ENCODE data around the gene RPS6KB2.

Gene RPS6KB2

GRCh38 chr11:67431346-67432249 is 3.3 kb downstream of the RPS6KB2 start:
- DNase-seq: no peak

- no peak for DNase-seq
These were observed 4.5 kb downstream of the RPS6KB2 start for GRCh38 chr11:67432655-67433349.

GRCh38 chr11:67433536-67434394 is 5.5 kb downstream of the RPS6KB2 start:
- no peak for DNase-seq

GRCh38 chr11:67434395-67434881 is 6.1 kb downstream of the RPS6KB2 start:
- no peak for DNase-seq

GRCh38 chr11:67435031-67435726 is 6.9 kb downstream of the RPS6KB2 start:
- no peak for DNase-seq

GRCh38 chr11:67435727-67436458 is 7.6 kb downstream of the RPS6KB2 start:
- DNase-seq: no peak

- DNase-seq: peak; percentile 73
These were observed 8.3 kb downstream of the RPS6KB2 start for GRCh38 chr11:67436459-67437081.

GRCh38 chr11:67437082-67437808 is 9.0 kb downstream of the RPS6KB2 start, which contains the start of gene PTPRCAP:
TSS of gene PTPRCAP (minus strand) at chr11:67437682. CDS start at chr11:67437619, 63 bp downstream.
- peak; percentile 79 for DNase-seq

GRCh38 chr11:67437809-67438157 is 9.5 kb downstream of the RPS6KB2 start:
- DNase-seq: no peak

- DNase-seq: peak; percentile 77
These were observed 10.0 kb downstream of the RPS6KB2 start for GRCh38 chr11:67438158-67438902.

- DNase-seq: no peak
These were observed 11.3 kb downstream of the RPS6KB2 start for GRCh38 chr11:67439321-67440228.

- DNase-seq: no peak
These were observed 12.2 kb downstream of the RPS6KB2 start for GRCh38 chr11:67440229-67441097.

GRCh38 chr11:67441098-67441563 is 12.8 kb downstream of the RPS6KB2 start:
- DNase-seq: no peak

- DNase-seq: peak; percentile 47
These were observed 13.5 kb downstream of the RPS6KB2 start for GRCh38 chr11:67441731-67442351.

- no peak for DNase-seq
These were observed 14.5 kb downstream of the RPS6KB2 start for GRCh38 chr11:67442504-67443404.

- DNase-seq: no peak
These were observed 17.2 kb downstream of the RPS6KB2 start for GRCh38 chr11:67445515-67445914.
